ENCODE measurements around the gene LFNG.

Gene LFNG

GRCh38 chr7:2484868-2485267 is 34.7 kb upstream of the LFNG start:
- no peak for DNase-seq (ENCODE audit: low spot score)

GRCh38 chr7:2487586-2488271 is 31.8 kb upstream of the LFNG start:
- no peak for DNase-seq (ENCODE audit: low spot score)

- DNase-seq (ENCODE audit: low spot score): no peak
Measured at GRCh38 chr7:2488272-2488645, 31.3 kb upstream of the LFNG start.

- DNase-seq (ENCODE audit: low spot score): no peak
Measured at GRCh38 chr7:2488681-2489080, 30.9 kb upstream of the LFNG start.

- no peak for DNase-seq (ENCODE audit: low spot score)
Measured at GRCh38 chr7:2490181-2490651, 29.4 kb upstream of the LFNG start.

GRCh38 chr7:2492038-2492437 is 27.5 kb upstream of the LFNG start:
- DNase-seq (ENCODE audit: low spot score): no peak

- DNase-seq (ENCODE audit: low spot score): no peak
Measured at GRCh38 chr7:2493205-2494164, 26.1 kb upstream of the LFNG start.

GRCh38 chr7:2494191-2495130 is 25.1 kb upstream of the LFNG start:
- no peak for DNase-seq (ENCODE audit: low spot score)

- DNase-seq (ENCODE audit: low spot score): no peak
Measured at GRCh38 chr7:2495418-2496299, 23.9 kb upstream of the LFNG start.

GRCh38 chr7:2496375-2496774 is 23.2 kb upstream of the LFNG start:
- DNase-seq (ENCODE audit: low spot score): no peak

GRCh38 chr7:2497065-2497464 is 22.5 kb upstream of the LFNG start:
- no peak for DNase-seq (ENCODE audit: low spot score)

GRCh38 chr7:2497500-2498336 is 21.9 kb upstream of the LFNG start:
- no peak for DNase-seq (ENCODE audit: low spot score)

GRCh38 chr7:2498708-2499107 is 20.9 kb upstream of the LFNG start:
- DNase-seq (ENCODE audit: low spot score): no peak

- DNase-seq (ENCODE audit: low spot score): no peak
Measured at GRCh38 chr7:2499181-2499580, 20.4 kb upstream of the LFNG start.

- DNase-seq (ENCODE audit: low spot score): no peak
Measured at GRCh38 chr7:2499719-2500430, 19.7 kb upstream of the LFNG start.

GRCh38 chr7:2500701-2501100 is 18.9 kb upstream of the LFNG start:
- DNase-seq (ENCODE audit: low spot score): no peak

GRCh38 chr7:2501947-2502646 is 17.5 kb upstream of the LFNG start:
- no peak for DNase-seq (ENCODE audit: low spot score)

- DNase-seq (ENCODE audit: low spot score): no peak
Measured at GRCh38 chr7:2502647-2502966, 17.0 kb upstream of the LFNG start.

Data from RKO (cell line).